ENCODE results near the gene TMEM86B. TPM values are rescaled to one million over a fixed set of nuclear protein-coding genes. Genes with fewer than 3 reads are reported as not detected.

The TMEM86B gene
- total RNA-seq, 1 donor: 2.5 TPM

- H3K9me3 ChIP-seq (ENCODE audit: low read depth, low read length): no peaks in the 10 kb centered on the region
- H3K4me1 ChIP-seq (ENCODE audit: insufficient read depth, low read length): peaks cover 5% of the 10 kb centered on the region
- peaks cover 72% of the 10 kb centered on the region for H4K20me1 ChIP-seq (ENCODE audit: insufficient read depth, low read length)
- peaks cover 28% of the 10 kb centered on the region for H3K36me3 ChIP-seq (ENCODE audit: insufficient read depth, low read length)
- H3K79me2 ChIP-seq (ENCODE audit: insufficient read depth, low read length): peaks cover 81% of the 10 kb centered on the region
- no peak overlapping the region for H2AFZ ChIP-seq (ENCODE audit: low read length)
- no peak overlapping the region for H3K4me2 ChIP-seq (ENCODE audit: insufficient read depth, low read length)
- TF ChIP-seq, protein P1, sequence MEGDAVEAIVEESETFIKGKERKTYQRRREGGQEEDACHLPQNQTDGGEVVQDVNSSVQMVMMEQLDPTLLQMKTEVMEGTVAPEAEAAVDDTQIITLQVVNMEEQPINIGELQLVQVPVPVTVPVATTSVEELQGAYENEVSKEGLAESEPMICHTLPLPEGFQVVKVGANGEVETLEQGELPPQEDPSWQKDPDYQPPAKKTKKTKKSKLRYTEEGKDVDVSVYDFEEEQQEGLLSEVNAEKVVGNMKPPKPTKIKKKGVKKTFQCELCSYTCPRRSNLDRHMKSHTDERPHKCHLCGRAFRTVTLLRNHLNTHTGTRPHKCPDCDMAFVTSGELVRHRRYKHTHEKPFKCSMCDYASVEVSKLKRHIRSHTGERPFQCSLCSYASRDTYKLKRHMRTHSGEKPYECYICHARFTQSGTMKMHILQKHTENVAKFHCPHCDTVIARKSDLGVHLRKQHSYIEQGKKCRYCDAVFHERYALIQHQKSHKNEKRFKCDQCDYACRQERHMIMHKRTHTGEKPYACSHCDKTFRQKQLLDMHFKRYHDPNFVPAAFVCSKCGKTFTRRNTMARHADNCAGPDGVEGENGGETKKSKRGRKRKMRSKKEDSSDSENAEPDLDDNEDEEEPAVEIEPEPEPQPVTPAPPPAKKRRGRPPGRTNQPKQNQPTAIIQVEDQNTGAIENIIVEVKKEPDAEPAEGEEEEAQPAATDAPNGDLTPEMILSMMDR (IDR thresholded peaks at IDR 0.05; ENCODE audit: extremely low read depth, low read depth, low read length): no peak
- no peaks in the 10 kb centered on the region for H3K27me3 ChIP-seq (ENCODE audit: insufficient read depth, low read length)
- peak; percentile 69 for DNase-seq (ENCODE audit: insufficient read length, low spot score, missing footprints)
- no peak overlapping the region for H3K27ac ChIP-seq (ENCODE audit: low read depth, low read length)
- no peak overlapping the region for H3K4me3 ChIP-seq (ENCODE audit: insufficient read depth, low read length)
Measured at GRCh38 chr19:55248166-55248675, 19.7 kb upstream of the TMEM86B start.

GRCh38 chr19:55247621-55248099, 19.1 kb upstream of the TMEM86B start:
- Histone ChIP-seq H3K79me2 (ENCODE audit: insufficient read depth, low read length) (peaks cover 75% of the 10 kb centered on the region), H3K9me3 (ENCODE audit: low read depth, low read length) (no peaks in the 10 kb centered on the region), H3K27ac (ENCODE audit: low read depth, low read length) (no peak overlapping the region), H3K4me3 (ENCODE audit: insufficient read depth, low read length) (no peak overlapping the region), H3K36me3 (ENCODE audit: insufficient read depth, low read length) (peaks cover 31% of the 10 kb centered on the region), H3K27me3 (ENCODE audit: insufficient read depth, low read length) (no peaks in the 10 kb centered on the region), H3K4me1 (ENCODE audit: insufficient read depth, low read length) (peaks cover 5% of the 10 kb centered on the region), H3K4me2 (ENCODE audit: insufficient read depth, low read length) (no peak overlapping the region), H2AFZ (ENCODE audit: low read length) (no peak overlapping the region), H4K20me1 (ENCODE audit: insufficient read depth, low read length) (peaks cover 66% of the 10 kb centered on the region)
- DNase-seq (ENCODE audit: insufficient read length, low spot score, missing footprints): peak; percentile 95
- TF ChIP-seq, protein P1 (IDR thresholded peaks at IDR 0.05; ENCODE audit: extremely low read depth, low read depth, low read length): no peak

DNA sequence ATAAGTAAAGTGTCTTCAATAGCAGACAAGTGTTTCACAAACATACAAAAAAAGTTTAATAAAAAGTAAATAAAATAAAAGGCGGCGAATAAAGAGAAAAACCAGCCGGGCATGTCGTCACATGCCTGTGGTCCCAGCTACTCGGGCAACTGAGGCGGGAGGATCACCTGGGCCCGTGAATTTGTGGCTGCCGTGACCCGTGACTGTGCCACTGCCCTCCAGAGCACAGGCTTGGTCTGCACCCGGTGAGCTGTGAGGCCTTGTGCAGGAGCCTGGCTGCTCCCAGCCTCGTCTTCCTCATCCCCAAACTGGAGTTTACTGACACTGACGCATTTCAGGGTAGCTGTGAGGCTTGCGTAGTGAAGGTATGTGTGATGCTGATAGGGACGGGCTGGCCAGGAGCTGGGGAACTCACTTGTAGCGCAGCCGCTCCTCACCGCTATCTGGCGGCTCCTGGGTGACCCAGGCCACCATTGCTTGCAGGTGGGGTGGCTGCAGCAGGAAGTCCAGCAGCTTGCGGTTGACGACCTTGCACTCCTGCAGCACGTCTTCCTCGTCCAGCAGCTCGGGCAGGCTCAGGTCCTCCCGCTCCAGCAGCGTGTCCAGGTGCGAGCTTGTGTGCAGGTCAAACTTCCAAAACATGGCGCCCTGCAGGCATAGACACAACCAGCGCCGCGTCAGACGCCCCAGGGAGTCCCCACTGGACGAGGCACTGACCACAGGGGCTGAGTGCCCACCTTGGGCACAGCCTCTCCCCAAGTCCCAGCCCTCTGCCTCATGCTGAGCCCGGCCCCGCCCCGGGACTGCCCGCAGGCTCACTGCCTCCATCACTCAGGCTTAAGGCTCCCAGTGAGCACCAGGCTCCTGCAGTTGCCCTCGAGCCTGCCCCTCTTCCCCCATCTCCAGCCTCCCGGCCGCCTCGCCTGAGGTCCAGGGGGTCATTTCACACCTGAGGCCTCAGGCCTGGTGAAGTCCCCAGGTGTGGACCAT, 18.2 kb upstream of the TMEM86B start:
- Histone ChIP-seq H3K27me3 (ENCODE audit: insufficient read depth, low read length) (no peaks in the 10 kb centered on the region), H2AFZ (ENCODE audit: low read length) (no peak overlapping the region), H3K27ac (ENCODE audit: low read depth, low read length) (no peak overlapping the region), H3K9me3 (ENCODE audit: low read depth, low read length) (no peaks in the 10 kb centered on the region), H4K20me1 (ENCODE audit: insufficient read depth, low read length) (peaks cover 57% of the 10 kb centered on the region), H3K4me1 (ENCODE audit: insufficient read depth, low read length) (peaks cover 3% of the 10 kb centered on the region), H3K36me3 (ENCODE audit: insufficient read depth, low read length) (peaks cover 40% of the 10 kb centered on the region), H3K4me2 (ENCODE audit: insufficient read depth, low read length) (no peak overlapping the region), H3K4me3 (ENCODE audit: insufficient read depth, low read length) (no peak overlapping the region), H3K79me2 (ENCODE audit: insufficient read depth, low read length) (peaks cover 66% of the 10 kb centered on the region)
- TF ChIP-seq, protein P1 (IDR thresholded peaks at IDR 0.05; ENCODE audit: extremely low read depth, low read depth, low read length): no peak
- DNase-seq (ENCODE audit: insufficient read length, low spot score, missing footprints): peak; percentile 73

Data from osteoblast (primary cell).